Neural crest cell (in vitro differentiated cells): Measurements from ENCODE around the gene C2CD2. TPM values are rescaled to one million over a fixed set of nuclear protein-coding genes. Genes with fewer than 3 reads are reported as not detected.

Experiments
- DNase-seq: peaks from one replicate; pipeline ENCODE4 v3.0.0; 2021; ENCODE audit warnings: low read depth, mixed read lengths, low spot score
- H3K27ac Mint-ChIP-seq: one replicate; pipeline ENCODE4 v1.8.0; 2021; ENCODE audit warnings: mild to moderate bottlenecking, mixed read lengths; ENCODE audit not compliant: unreplicated experiment
- H3K27me3 Mint-ChIP-seq: 2 replicates; pipeline ENCODE4 v1.8.0; 2021; ENCODE audit warnings: low read depth, mild to moderate bottlenecking, mixed read lengths
- H3K36me3 Mint-ChIP-seq: 2 replicates; pipeline ENCODE4 v1.8.0; 2021; ENCODE audit warnings: low read depth, mild to moderate bottlenecking, mixed read lengths
- H3K4me1 Mint-ChIP-seq: 2 replicates; pipeline ENCODE4 v1.8.0; 2021; ENCODE audit warnings: mixed read lengths
- H3K4me3 Mint-ChIP-seq: one replicate; pipeline ENCODE4 v1.8.0; 2021; ENCODE audit warnings: mild to moderate bottlenecking, mixed read lengths
- H3K9me3 Mint-ChIP-seq: 2 replicates; pipeline ENCODE4 v1.8.0; 2021; ENCODE audit warnings: mixed read lengths
- total RNA-seq: library from RNA; stranded (reverse); gene quantifications from 2 replicates; pipeline ENCODE4 v1.2.1, GENCODE V29; 2021
- TF ChIP-seq, protein P1 (sequence below): fragments of 200-600 bp; sonication (generic); conservative IDR thresholded peaks from 2 replicates; pipeline ENCODE4 v1.5.0; 2021; ENCODE audit warnings: antibody characterized with exemption, mild to moderate bottlenecking

C2CD2 gene
- total RNA-seq, 1 donor from 2014 or later = 13.0 TPM

DNA sequence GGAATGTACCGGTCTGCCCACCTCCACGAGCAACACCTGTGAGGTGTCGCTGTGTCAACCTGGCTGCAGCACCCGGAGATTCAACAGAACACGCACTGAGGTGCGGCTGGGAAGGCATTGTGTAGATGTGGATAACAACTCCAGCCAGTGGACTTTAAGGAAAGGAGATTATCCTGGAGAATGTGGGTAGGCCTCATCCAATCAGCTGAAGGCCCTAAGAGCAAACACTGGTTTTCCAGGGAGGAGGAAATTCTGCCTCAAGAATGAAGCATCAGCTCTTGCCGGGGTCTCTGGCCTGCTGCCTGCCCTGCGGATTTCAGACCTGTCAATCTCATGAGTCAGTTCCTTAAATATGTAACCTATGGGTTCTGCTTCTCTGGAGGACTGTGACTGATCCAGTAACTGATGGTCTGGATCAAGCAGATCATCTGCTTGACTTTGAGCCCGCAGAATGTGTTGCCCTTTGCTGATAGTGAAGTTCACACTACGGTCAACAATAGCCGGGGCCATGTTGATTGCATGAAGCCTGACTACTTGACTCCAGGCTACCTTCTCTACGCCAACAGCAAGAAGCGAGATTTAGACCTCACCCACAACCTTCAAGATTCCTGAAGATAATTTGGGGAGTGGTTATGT lies 58.8 kb downstream of the C2CD2 start:
- H3K36me3 Mint-ChIP-seq = no peaks in the 10 kb centered on the region
- H3K9me3 Mint-ChIP-seq = no peaks in the 10 kb centered on the region
- no peak overlapping the region for H3K4me3 Mint-ChIP-seq
- no peaks in the 10 kb centered on the region for H3K27me3 Mint-ChIP-seq
- H3K27ac Mint-ChIP-seq = no peak overlapping the region
- H3K4me1 Mint-ChIP-seq = peaks cover 35% of the 10 kb centered on the region
- no peak for DNase-seq
- TF ChIP-seq, protein P1, sequence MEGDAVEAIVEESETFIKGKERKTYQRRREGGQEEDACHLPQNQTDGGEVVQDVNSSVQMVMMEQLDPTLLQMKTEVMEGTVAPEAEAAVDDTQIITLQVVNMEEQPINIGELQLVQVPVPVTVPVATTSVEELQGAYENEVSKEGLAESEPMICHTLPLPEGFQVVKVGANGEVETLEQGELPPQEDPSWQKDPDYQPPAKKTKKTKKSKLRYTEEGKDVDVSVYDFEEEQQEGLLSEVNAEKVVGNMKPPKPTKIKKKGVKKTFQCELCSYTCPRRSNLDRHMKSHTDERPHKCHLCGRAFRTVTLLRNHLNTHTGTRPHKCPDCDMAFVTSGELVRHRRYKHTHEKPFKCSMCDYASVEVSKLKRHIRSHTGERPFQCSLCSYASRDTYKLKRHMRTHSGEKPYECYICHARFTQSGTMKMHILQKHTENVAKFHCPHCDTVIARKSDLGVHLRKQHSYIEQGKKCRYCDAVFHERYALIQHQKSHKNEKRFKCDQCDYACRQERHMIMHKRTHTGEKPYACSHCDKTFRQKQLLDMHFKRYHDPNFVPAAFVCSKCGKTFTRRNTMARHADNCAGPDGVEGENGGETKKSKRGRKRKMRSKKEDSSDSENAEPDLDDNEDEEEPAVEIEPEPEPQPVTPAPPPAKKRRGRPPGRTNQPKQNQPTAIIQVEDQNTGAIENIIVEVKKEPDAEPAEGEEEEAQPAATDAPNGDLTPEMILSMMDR = no peak

DNA sequence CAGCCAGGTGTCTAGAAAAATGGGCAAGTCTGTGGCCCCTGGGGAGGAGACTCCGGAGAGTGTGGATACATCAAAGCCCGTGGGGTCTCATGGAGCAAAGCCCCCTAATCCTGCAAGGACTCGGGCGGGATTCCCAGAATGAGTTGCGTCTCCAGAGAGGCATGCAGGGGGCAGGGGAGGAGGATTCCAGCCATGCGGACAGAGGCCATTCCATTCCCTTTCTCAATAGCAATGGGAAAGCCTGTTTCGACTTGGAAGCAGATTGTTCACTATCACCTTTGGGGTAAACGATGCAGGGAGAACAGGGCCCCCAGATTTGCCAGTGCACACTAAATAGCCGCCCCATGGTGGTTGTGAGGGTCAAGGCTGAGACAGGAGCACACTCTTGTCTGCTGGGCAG lies 59.3 kb downstream of the C2CD2 start:
- no peaks in the 10 kb centered on the region for H3K27me3 Mint-ChIP-seq
- H3K4me3 Mint-ChIP-seq = no peak overlapping the region
- H3K9me3 Mint-ChIP-seq = no peaks in the 10 kb centered on the region
- H3K36me3 Mint-ChIP-seq = no peaks in the 10 kb centered on the region
- peaks cover 33% of the 10 kb centered on the region for H3K4me1 Mint-ChIP-seq
- TF ChIP-seq, protein P1 = no peak
- no peak overlapping the region for H3K27ac Mint-ChIP-seq
- DNase-seq = no peak

DNA sequence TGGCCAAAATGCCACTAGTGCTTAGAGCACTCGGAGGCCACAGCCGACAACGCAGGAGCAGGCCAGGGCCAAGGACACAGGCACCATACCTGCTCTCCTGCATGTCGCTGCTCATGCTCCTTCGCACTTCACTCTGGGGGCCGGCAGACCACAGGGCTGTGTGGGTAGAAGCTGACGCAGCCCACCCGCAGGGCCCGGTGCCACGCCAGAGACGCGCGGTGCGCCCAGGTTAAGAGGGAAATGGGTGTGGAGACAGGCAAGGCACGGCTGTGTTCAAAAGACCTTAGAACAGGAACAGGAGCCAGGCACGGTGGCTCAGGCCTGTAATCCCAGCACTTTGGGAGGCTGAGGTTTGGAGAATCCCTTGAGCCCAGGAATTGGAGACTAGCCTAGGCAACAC lies 61.1 kb downstream of the C2CD2 start:
- Mint-ChIP-seq H3K9me3 (no peaks in the 10 kb centered on the region), H3K27ac (no peak overlapping the region), H3K4me3 (no peak overlapping the region), H3K27me3 (no peaks in the 10 kb centered on the region), H3K4me1 (peaks cover 17% of the 10 kb centered on the region), H3K36me3 (no peaks in the 10 kb centered on the region)
- DNase-seq = no peak
- TF ChIP-seq, protein P1 = no peak

DNA sequence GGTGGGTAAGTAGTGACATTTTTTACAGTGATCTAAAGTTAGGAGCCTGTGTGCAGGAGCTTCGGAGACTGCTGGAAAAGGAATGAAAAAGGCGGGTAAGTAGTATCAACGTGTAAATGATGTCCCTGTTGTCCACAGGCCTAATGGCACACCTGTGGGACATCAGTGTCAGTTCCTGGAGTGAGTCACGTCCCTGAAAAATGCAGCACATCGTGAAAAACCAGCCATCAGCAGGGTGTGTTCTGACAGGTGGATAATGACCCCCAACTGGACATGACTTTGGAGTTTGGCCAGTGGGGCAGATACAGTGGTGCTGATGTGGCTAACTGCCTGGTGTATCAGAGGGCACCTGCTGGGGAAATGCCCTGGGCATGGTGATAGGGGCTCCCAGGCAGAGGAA lies 62.7 kb downstream of the C2CD2 start:
- H3K27ac Mint-ChIP-seq = no peak overlapping the region
- no peaks in the 10 kb centered on the region for H3K27me3 Mint-ChIP-seq
- TF ChIP-seq, protein P1 = no peak
- H3K9me3 Mint-ChIP-seq = no peaks in the 10 kb centered on the region
- no peak for DNase-seq
- H3K36me3 Mint-ChIP-seq = no peaks in the 10 kb centered on the region
- H3K4me3 Mint-ChIP-seq = no peak overlapping the region
- H3K4me1 Mint-ChIP-seq = peaks cover 4% of the 10 kb centered on the region

DNA sequence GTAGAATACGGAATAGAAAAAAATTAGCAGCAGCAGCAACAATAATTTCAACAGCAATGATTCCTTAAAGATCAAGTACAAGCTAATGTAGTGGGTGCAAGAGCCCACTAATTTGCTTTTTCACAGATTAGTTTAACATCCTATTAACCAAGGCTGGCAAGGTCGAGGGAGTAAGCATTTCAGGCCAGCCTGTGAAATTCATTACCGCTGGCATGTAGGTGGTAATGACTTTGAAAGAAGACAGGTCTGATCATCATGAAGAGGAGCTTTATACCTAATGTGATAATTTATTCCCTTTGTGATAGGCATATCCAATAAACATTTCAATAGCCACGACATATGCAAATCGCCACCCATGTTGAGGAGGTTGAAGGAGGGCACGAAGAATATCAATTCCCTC lies 63.5 kb downstream of the C2CD2 start:
- TF ChIP-seq, protein P1 = no peak
- Mint-ChIP-seq H3K4me1 (no peaks in the 10 kb centered on the region), H3K27ac (no peak overlapping the region), H3K36me3 (no peaks in the 10 kb centered on the region), H3K4me3 (no peak overlapping the region), H3K27me3 (no peaks in the 10 kb centered on the region), H3K9me3 (no peaks in the 10 kb centered on the region)
- DNase-seq = no peak
